Endodermal cell (in vitro differentiated cells): ENCODE data around the gene TNS3. TPM values are rescaled to one million over a fixed set of nuclear protein-coding genes. Genes with fewer than 3 reads are reported as not detected.
A peak's percentile ranks its signal among the peaks of the same experiment; 100 is the strongest.

Source experiments
- DNase-seq: peaks from one replicate; pipeline ENCODE4 v3.0.0-alpha.2; 2017
- H3K27ac ChIP-seq: 2 replicates; pipeline ENCODE4 v1.5.1; 2013; ENCODE audit warnings: mild to moderate bottlenecking, low read depth, low read length, moderate library complexity
- H3K27me3 ChIP-seq: 2 replicates; pipeline ENCODE4 v1.6.1; 2013; ENCODE audit warnings: mild to moderate bottlenecking, low read length, moderate library complexity; ENCODE audit not compliant: insufficient read depth, control insufficient read depth, poor library complexity, severe bottlenecking
- H3K36me3 ChIP-seq: 2 replicates; pipeline ENCODE4 v1.7.0; 2013; ENCODE audit warnings: mild to moderate bottlenecking, low read length, moderate library complexity; ENCODE audit not compliant: control insufficient read depth, insufficient read depth
- H3K4me1 ChIP-seq: one replicate; pipeline ENCODE4 v1.7.0; 2013; ENCODE audit warnings: low read length; ENCODE audit not compliant: control insufficient read depth, insufficient read depth
- H3K4me3 ChIP-seq: 2 replicates; pipeline ENCODE4 v1.5.1; 2013; ENCODE audit warnings: mild to moderate bottlenecking, low read length, moderate library complexity
- H3K9ac ChIP-seq: 2 replicates; pipeline ENCODE4 v1.6.1; 2013; ENCODE audit warnings: mild to moderate bottlenecking, low read length, moderate library complexity; ENCODE audit not compliant: poor library complexity, severe bottlenecking; ENCODE audit errors: extremely low read depth
- H3K9me3 ChIP-seq: 2 replicates; pipeline ENCODE4 v1.6.1; 2013; ENCODE audit warnings: mild to moderate bottlenecking, low read length, moderate library complexity; ENCODE audit not compliant: control insufficient read depth
- H3K27ac Mint-ChIP-seq: 2 replicates; pipeline ENCODE4 v1.8.0; 2020; ENCODE audit warnings: mixed read lengths
- H3K27me3 Mint-ChIP-seq: 2 replicates; pipeline ENCODE4 v1.8.0; 2021; ENCODE audit warnings: mild to moderate bottlenecking, mixed read lengths; ENCODE audit not compliant: insufficient read depth
- H3K36me3 Mint-ChIP-seq: 2 replicates; pipeline ENCODE4 v1.8.0; 2020; ENCODE audit warnings: low read depth, mixed read lengths
- H3K4me1 Mint-ChIP-seq: 2 replicates; pipeline ENCODE4 v1.8.0; 2020; ENCODE audit warnings: mixed read lengths
- H3K4me3 Mint-ChIP-seq: 2 replicates; pipeline ENCODE4 v1.8.0; 2020; ENCODE audit warnings: mild to moderate bottlenecking, moderate library complexity, mixed read lengths
- H3K9me3 Mint-ChIP-seq: 2 replicates; pipeline ENCODE4 v1.8.0; 2020; ENCODE audit warnings: mild to moderate bottlenecking, mixed read lengths
- WGBS, 2 experiments: methylation state at CpG; one replicate each; pipeline versions ENCODE4 v1.1.5 to v1.1.7; 2013; ENCODE audit warnings: missing lambda C conversion rate in 2 of 2, mixed read lengths in 1 of 2; ENCODE audit not compliant: insufficient coverage in 1 of 2, insufficient read length in 1 of 2; 5-methylcytosine and 5-hydroxymethylcytosine counted together
- total RNA-seq, 2 donors: library from RNA; stranded (reverse); fragmentation: NEBNext Ultra II Directional in 1 of 2; extraction: Animal tissue kit (Norgen Biotek cat#: 25700) in 1 of 2; gene quantifications; 2 replicates in 1 of 2; 3 replicates in 1 of 2; pipeline ENCODE4 v1.2.1, GENCODE V29; 2021
- TF ChIP-seq, protein P1 (sequence below): fragments of 200-600 bp; sonication (generic); conservative IDR thresholded peaks from 2 replicates; pipeline ENCODE4 v1.5.0; 2021; ENCODE audit warnings: antibody characterized with exemption, mild to moderate bottlenecking

TNS3 gene
- total RNA-seq, 2 donors from 2014 or later, result 33.8 to 38.5 TPM

DNA sequence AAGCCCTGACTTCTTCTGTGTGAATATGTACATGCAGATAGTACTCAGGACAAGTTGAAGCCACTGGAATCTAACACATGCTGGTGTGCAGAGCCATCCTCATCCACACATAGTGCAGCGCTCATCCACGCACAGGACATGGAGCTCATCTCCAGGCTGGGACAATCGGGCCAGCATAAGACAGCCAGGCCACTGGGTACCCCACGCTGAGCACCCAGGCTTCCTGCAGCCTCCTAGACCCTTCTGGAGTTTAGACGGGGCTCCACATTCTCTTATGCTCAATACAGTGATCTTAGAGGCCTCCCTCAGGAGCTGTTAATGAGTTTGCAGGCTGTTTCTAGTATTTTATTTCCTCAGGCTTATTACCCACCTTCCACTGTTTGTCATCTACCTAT lies 238.9 kb downstream of the TNS3 start:
- WGBS, 2 experiments, result 93% methylated on average over 5 of the region's 5 CpGs; no CpG with 5 or more reads in 1 of the 2 experiments
- H3K36me3 Mint-ChIP-seq, result peaks cover 10% of the 10 kb centered on the region
- Histone ChIP-seq H3K9ac (no peak overlapping the region), H3K4me1 (no peaks in the 10 kb centered on the region), H3K4me3 (no peak overlapping the region), H3K27ac (no peak overlapping the region), H3K9me3 (no peaks in the 10 kb centered on the region), H3K36me3 (peaks cover 22% of the 10 kb centered on the region), H3K27me3 (no peaks in the 10 kb centered on the region)
- H3K4me1 Mint-ChIP-seq, result no peaks in the 10 kb centered on the region
- DNase-seq, result peak; percentile 19
- H3K27ac Mint-ChIP-seq, result no peak overlapping the region
- no peak overlapping the region for H3K4me3 Mint-ChIP-seq
- TF ChIP-seq, protein P1, sequence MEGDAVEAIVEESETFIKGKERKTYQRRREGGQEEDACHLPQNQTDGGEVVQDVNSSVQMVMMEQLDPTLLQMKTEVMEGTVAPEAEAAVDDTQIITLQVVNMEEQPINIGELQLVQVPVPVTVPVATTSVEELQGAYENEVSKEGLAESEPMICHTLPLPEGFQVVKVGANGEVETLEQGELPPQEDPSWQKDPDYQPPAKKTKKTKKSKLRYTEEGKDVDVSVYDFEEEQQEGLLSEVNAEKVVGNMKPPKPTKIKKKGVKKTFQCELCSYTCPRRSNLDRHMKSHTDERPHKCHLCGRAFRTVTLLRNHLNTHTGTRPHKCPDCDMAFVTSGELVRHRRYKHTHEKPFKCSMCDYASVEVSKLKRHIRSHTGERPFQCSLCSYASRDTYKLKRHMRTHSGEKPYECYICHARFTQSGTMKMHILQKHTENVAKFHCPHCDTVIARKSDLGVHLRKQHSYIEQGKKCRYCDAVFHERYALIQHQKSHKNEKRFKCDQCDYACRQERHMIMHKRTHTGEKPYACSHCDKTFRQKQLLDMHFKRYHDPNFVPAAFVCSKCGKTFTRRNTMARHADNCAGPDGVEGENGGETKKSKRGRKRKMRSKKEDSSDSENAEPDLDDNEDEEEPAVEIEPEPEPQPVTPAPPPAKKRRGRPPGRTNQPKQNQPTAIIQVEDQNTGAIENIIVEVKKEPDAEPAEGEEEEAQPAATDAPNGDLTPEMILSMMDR, result no peak
- no peaks in the 10 kb centered on the region for H3K9me3 Mint-ChIP-seq
- no peaks in the 10 kb centered on the region for H3K27me3 Mint-ChIP-seq

DNA sequence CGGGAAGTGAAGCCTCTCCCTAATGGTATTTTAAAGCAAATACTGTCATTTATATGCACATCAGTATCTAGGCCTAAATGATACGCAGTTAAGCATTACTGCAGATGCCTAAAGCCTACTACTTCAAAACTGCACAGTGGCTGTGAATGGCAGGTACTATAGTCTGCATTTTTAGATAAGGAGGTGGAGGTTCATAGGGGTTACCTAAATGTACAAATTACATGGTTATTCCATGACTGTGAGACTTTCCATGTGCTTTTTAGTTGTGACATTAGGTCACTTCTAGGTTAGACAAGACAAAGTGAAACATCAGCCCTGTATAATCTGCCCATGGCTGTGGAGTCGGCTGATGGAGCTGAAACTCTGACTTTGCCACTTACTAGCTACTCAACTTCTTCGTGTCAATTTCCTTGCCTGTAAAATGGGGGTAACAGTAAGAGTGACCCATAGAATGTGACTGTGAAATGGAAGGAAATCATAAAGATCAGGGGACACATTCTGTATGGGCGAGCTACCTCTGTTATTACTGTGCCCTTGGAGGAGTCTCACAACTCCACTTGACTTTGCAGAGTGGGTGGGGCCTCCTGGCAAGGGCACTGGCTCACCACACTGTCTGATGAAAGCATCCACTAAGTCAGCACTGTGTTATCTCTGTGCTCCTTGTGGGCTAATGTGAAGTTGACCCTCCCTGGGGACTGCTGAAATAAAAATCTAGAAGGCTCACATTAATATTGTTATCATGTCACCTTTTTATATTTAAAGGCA lies 239.4 kb downstream of the TNS3 start:
- WGBS, 2 experiments, result 93% methylated on average over 2 to 5 of the region's 5 CpGs
- H3K27ac Mint-ChIP-seq, result no peak overlapping the region

DNA sequence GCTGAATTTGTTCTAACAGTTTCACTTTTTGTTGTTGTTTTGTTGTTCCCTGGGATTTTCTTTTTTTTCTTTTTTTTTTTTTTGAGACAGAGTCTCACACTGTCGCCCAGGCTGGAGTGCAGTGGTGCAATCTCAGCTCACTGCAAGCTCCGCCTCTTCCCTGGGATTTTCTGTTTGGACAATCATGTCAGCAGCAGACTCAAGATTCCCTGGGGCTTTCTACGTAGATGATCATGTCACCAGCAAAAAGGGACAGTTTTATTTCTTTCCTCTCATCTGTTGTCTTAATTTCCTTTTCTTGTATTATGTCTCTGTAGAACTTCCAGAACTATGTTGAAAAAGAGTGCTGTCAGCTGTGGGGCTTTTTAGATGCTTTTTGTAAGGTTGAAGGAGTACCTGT lies 241.4 kb downstream of the TNS3 start:
- Mint-ChIP-seq H3K4me3 (no peak overlapping the region), H3K27ac (no peak overlapping the region), H3K36me3 (peaks cover 10% of the 10 kb centered on the region)

More for the DNA sequence above, 239.4 kb downstream of the TNS3 start:
- Mint-ChIP-seq H3K36me3 (peaks cover 10% of the 10 kb centered on the region), H3K27me3 (no peaks in the 10 kb centered on the region), H3K4me1 (peaks cover under 1% of the 10 kb centered on the region), H3K9me3 (no peaks in the 10 kb centered on the region), H3K4me3 (no peak overlapping the region)
- no peaks in the 10 kb centered on the region for H3K4me1 ChIP-seq
- DNase-seq, result peak; percentile 6
- H3K9ac ChIP-seq, result no peak overlapping the region
- H3K27me3 ChIP-seq, result no peaks in the 10 kb centered on the region
- H3K27ac ChIP-seq, result no peak overlapping the region
- TF ChIP-seq, protein P1, result no peak
- no peak overlapping the region for H3K4me3 ChIP-seq
- H3K36me3 ChIP-seq, result peaks cover 21% of the 10 kb centered on the region
- H3K9me3 ChIP-seq, result no peaks in the 10 kb centered on the region

More for the DNA sequence above, 241.4 kb downstream of the TNS3 start:
- TF ChIP-seq, protein P1, result no peak
- Mint-ChIP-seq H3K27me3 (no peaks in the 10 kb centered on the region), H3K4me1 (peaks cover 1% of the 10 kb centered on the region), H3K9me3 (no peaks in the 10 kb centered on the region)
- H3K27ac ChIP-seq, result no peak overlapping the region
- H3K4me3 ChIP-seq, result no peak overlapping the region
- WGBS, 2 experiments, result 85 to 91% methylated on average over 3 of the region's 3 CpGs
- peaks cover 21% of the 10 kb centered on the region for H3K36me3 ChIP-seq
- H3K4me1 ChIP-seq, result no peaks in the 10 kb centered on the region
- no peaks in the 10 kb centered on the region for H3K9me3 ChIP-seq
- peak; percentile 24 for DNase-seq
- H3K27me3 ChIP-seq, result no peaks in the 10 kb centered on the region
- no peak overlapping the region for H3K9ac ChIP-seq
